ENCODE results near the gene S100A11.

The S100A11 gene

DNA sequence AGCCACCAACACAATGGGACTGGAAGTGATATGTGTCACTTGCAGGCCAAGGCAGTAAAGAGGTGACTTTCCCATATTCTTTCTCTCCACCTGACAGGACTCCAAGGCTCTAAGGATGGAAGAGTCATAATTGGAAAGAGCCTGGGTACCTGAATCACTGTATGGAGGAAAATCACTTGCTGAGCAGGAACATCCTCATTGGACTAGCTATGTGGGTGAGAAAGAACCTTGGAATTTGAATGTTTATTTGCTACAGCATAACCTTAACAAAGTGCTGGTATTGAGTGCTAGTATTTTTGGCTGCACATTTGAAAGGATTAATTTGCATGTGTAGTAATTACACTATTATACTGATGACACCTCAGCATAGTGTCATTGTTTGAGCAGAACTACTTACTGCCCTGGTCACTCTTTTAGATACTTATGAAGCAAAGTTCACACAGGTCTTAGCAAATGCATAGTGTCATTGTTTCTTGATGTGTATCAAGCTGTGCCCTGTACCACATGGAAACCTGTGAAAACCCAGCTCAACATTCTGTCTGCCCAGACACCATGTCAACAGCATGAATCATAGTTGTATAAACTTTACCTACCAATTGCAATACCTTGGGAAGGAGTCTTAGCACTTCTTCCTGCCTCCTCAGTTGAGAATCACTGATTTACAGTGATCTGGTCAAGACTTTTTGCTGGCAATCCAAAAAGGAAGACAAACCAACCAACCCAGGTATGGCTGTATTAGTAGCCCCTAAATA, 38.0 kb downstream of the S100A11 start:
- no peak overlapping the region for H3K4me3 ChIP-seq (replicated peaks in 1 of 2; ENCODE audit: low read depth in 2 of 2, low read length in 2 of 2)
- TF ChIP-seq, protein P1, sequence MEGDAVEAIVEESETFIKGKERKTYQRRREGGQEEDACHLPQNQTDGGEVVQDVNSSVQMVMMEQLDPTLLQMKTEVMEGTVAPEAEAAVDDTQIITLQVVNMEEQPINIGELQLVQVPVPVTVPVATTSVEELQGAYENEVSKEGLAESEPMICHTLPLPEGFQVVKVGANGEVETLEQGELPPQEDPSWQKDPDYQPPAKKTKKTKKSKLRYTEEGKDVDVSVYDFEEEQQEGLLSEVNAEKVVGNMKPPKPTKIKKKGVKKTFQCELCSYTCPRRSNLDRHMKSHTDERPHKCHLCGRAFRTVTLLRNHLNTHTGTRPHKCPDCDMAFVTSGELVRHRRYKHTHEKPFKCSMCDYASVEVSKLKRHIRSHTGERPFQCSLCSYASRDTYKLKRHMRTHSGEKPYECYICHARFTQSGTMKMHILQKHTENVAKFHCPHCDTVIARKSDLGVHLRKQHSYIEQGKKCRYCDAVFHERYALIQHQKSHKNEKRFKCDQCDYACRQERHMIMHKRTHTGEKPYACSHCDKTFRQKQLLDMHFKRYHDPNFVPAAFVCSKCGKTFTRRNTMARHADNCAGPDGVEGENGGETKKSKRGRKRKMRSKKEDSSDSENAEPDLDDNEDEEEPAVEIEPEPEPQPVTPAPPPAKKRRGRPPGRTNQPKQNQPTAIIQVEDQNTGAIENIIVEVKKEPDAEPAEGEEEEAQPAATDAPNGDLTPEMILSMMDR (IDR thresholded peaks at IDR 0.05; ENCODE audit: low read depth, low read length) = no peak

DNA sequence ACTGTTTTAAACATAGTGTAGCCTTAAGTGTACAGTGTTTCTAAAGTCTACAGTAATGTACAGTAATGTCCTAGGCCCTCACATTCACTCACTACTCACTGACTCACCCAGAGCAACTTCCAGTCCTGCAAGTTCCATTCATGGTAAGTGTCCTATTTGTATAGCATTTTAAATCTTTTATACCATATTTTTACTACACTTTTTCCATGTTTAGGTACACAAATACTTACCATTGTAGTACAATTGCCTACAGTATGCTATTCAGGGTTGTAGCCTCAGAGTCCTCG, 39.6 kb downstream of the S100A11 start:
- H3K4me3 ChIP-seq (replicated peaks in 1 of 2; ENCODE audit: low read depth in 2 of 2, low read length in 2 of 2) = no peak overlapping the region
- TF ChIP-seq, protein P1 (IDR thresholded peaks at IDR 0.05; ENCODE audit: low read depth, low read length) = no peak
- DNase-seq (ENCODE audit: low read depth in 2 of 2) = peak in 1 of 2 donors; percentile 40

More for the DNA sequence above, 38.0 kb downstream of the S100A11 start:
- DNase-seq (ENCODE audit: low read depth in 2 of 2) = no peak

DNA sequence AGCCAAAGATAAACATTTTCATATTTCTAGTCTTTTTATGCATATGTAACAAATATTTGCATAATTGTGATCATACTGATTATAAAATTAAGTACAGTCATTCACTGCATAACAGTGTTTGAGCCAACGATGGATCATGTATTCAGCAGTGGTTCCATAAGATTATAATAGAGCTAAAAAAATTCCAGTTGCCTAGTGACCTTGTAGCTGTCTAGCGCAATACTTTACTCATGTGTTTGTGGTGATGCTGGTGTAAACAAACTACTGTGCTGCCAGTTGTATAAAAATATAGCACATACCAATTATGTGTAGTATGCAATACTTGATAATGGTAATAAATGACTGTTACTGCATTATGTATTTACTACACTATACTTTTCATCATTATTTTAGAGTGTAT, 41.0 kb downstream of the S100A11 start:
- DNase-seq (ENCODE audit: low read depth in 2 of 2) = peak in 1 of 2 donors; percentile 51
- no peak overlapping the region for H3K4me3 ChIP-seq (replicated peaks in 1 of 2; ENCODE audit: low read depth in 2 of 2, low read length in 2 of 2)
- TF ChIP-seq, protein P1 (IDR thresholded peaks at IDR 0.05; ENCODE audit: low read depth, low read length) = no peak

DNA sequence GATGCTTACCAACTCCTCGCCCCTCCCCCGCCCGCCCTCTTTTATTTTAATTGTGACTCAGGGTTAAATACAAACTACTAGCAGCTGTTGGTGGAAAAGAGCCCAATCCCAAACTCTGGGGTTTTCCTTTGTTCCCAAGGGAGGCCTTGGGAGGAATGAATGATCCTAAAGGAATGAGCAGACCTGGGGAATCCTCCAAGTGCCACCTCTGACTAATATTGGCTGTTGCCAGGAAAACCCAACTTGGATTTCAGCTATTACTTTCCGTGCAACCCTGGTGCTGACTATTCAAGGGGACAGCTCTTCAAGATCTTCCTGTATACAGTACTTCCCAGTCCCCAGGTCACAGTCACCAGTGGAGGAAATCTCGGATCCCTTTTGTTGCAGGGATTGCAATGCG, 41.8 kb downstream of the S100A11 start:
- TF ChIP-seq, protein P1 (IDR thresholded peaks at IDR 0.05; ENCODE audit: low read depth, low read length) = no peak
- DNase-seq (ENCODE audit: low read depth in 2 of 2) = peak; percentile 94 to 99
- H3K4me3 ChIP-seq (replicated peaks in 1 of 2; ENCODE audit: low read depth in 2 of 2, low read length in 2 of 2) = no peak overlapping the region

DNA sequence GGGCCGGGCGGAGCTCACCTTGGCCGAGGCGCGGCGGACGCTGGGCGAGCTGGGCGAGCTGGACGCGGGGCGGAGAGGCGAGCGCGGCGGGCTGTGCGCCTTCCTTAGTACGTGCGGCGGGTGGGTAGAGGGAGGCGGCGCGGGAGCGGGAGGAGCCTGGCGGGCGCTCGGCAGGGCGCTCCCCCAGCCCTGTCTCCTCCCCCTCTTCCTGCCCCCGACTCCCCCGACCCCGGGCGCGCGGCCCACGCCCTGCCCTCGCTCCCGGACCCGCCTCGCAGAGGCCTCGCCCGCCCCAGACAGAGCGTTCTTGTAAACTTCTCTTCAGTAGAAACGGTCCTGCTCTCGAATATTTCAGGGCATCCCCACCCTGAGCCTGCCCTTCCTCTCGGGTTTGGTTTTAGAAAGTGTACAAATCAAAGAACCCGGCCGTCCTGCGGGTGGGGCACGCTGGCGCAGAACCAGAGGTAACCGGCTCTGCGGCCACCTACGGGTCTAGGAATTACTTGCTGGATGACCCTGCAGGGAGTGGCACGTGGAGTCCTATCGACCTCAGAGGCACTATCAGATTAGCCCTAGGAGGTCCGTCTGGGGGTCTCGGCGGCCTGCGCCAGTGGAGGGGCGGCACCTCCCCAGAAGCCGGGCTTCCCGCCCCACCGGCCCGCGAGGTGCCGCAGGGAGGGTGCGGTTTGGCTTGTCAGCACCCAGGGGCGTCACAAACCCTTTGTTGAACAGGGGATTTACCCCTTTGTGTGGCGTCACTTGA, 42.9 kb downstream of the S100A11 start, which contains the start of gene S100A10:
S100A10 (minus strand) TSS at position 126 of the 763 bp plus-strand sequence. CDS start 7,629 bp downstream, outside the sequence.
- H3K4me3 ChIP-seq (replicated peaks in 1 of 2; ENCODE audit: low read depth in 2 of 2, low read length in 2 of 2) = peak within 1 kb of the TSS; percentile 78 to 85
- DNase-seq (ENCODE audit: low read depth in 2 of 2) = peak; percentile 78 to 91
- TF ChIP-seq, protein P1 (IDR thresholded peaks at IDR 0.05; ENCODE audit: low read depth, low read length) = no peak

DNA sequence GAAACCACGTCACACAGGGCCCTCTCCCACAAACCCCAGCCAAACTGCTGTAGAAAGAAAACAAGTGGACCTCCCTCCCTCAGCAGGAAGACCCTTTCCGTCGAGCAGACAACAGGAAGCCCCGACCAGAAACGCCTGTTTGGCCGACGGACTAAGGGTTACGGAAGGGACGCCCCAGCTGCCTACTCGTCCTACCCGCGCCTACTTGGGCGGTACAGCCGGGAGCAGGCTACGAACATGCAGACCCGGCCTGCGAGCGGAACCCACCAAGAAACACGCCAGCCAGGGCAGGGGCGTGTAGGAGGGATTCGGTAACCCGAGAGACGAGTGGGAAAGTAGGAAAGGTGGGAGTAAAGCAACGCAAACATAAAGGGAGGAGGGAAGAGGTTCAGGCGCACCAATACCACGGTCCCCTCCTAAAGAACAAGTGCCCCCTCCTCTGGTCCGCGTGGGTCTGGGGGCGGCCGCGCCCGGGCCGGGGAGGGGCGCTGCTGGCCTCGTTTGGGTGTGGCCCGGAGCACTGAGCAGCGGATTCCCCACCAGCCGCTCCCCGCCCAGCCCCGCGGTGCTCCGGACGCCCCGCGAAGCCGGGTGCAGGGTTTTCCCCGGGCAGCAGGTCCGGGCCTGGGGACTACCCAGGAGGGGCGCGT, 43.6 kb downstream of the S100A11 start:
- peak overlapping the region; percentile 78 to 85 for H3K4me3 ChIP-seq (replicated peaks in 1 of 2; ENCODE audit: low read depth in 2 of 2, low read length in 2 of 2)
- peak in 1 of 2 donors; percentile 35 for DNase-seq (ENCODE audit: low read depth in 2 of 2)
- TF ChIP-seq, protein P1 (IDR thresholded peaks at IDR 0.05; ENCODE audit: low read depth, low read length) = no peak

Data from cardiac fibroblast (primary cell).